Measurements from ENCODE around the gene SOX18. TPM values are rescaled to one million over a fixed set of nuclear protein-coding genes. Genes with fewer than 3 reads are reported as not detected.

Gene SOX18
- total and polyA plus RNA-seq, 2 of the 13 experiments (the other 11 are each of a cell fraction or from before 2014, with no cell fraction given), result 1.6 to 1.9 TPM

- TF ChIP-seq MTA1 (CRISPR knock-in tag; IDR thresholded peaks at IDR 0.05; ENCODE audit: borderline replicate concordance) (peak; percentile 79; the same call in 1 of the 2 replicates), TEAD2 (CRISPR knock-in tag; IDR thresholded peaks at IDR 0.05) (no peak; the same call in 1 of the 2 replicates), MED13 (CRISPR knock-in tag; IDR thresholded peaks at IDR 0.05) (peak; percentile 80), ZNF12 (CRISPR knock-in tag; IDR thresholded peaks at IDR 0.05) (no peak), ZNF180 (CRISPR knock-in tag; IDR thresholded peaks at IDR 0.05; ENCODE audit: borderline replicate concordance, low read depth) (peak; percentile 78; the same call in 1 of the 2 replicates), AGO2 (optimal IDR thresholded peaks at IDR 0.05; ENCODE audit: low read depth, low read length) (peak; percentile 94), MAFK (conservative IDR thresholded peaks at IDR 0.05 in 1 of 2, IDR thresholded peaks at IDR 0.05 in 1 of 2; ENCODE audit: low read length in 2 of 2) (no peak), ATF1 (CRISPR knock-in tag; IDR thresholded peaks at IDR 0.05) (no peak), KAT8 (CRISPR knock-in tag; IDR thresholded peaks at IDR 0.05) (peak; percentile 89), ZNF225 (CRISPR knock-in tag; IDR thresholded peaks at IDR 0.05) (peak; percentile 55; the same call in 1 of the 2 replicates), ZC3H13 (CRISPR knock-in tag; IDR thresholded peaks at IDR 0.05) (peak; percentile 64), TEF (CRISPR knock-in tag; IDR thresholded peaks at IDR 0.05) (no peak), HMGA1 (CRISPR knock-in tag; conservative IDR thresholded peaks at IDR 0.05) (no peak), NFAT5 (CRISPR knock-in tag; IDR thresholded peaks at IDR 0.05) (peak; percentile 83), ZMYM3 (CRISPR knock-in tag; IDR thresholded peaks at IDR 0.05) (no peak; the same call in 1 of the 2 replicates), SRSF4 (IDR thresholded peaks at IDR 0.05; ENCODE audit: low read depth, low read length, poor library complexity, severe bottlenecking) (no peak), SMYD3 (CRISPR knock-in tag; IDR thresholded peaks at IDR 0.05) (peak; percentile 95), KLF15 (CRISPR knock-in tag; IDR thresholded peaks at IDR 0.05; ENCODE audit: borderline replicate concordance) (peak; percentile 72), ZNF572 (CRISPR knock-in tag; IDR thresholded peaks at IDR 0.05) (peak; percentile 77; the same call in 1 of the 2 replicates), ZBTB14 (CRISPR knock-in tag; IDR thresholded peaks at IDR 0.05) (0 out of 2 replicates have a peak, but pooled peaks have one; percentile 19), BHLHE40 (IDR thresholded peaks at IDR 0.05; ENCODE audit: low read length) (no peak), E2F2 (CRISPR knock-in tag; IDR thresholded peaks at IDR 0.05; ENCODE audit: borderline replicate concordance) (peak; percentile 45; the same call in 1 of the 2 replicates)
Measured at GRCh38 chr20:64050261-64051032, 1.0 kb upstream of the SOX18 start (continued).

All from HepG2 (cell line).